ENCODE results near the gene NWD2.

DNA sequence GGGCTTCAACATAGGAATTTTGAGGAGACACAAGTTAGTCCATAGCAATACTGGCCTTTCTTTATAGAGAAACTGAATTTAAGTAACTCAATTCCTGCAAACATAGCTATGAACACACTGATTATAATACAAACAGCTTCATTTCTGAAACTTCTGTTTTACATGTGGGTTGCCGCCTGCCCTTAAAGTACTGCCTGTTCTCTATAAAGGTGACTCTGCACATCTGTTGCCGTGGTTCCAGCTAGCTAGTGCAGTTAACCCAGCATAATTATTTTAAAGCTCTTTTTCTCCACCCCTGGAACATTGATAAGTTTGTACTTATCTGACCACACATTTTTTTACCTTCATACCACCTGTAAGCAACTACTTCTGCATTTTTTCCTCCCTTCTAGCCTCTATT lies 177.6 kb downstream of the NWD2 start:
- TF ChIP-seq POLR2AphosphoS5 (IDR thresholded peaks at IDR 0.05; ENCODE audit: low read depth), result no peak
- TF ChIP-seq, protein P1, sequence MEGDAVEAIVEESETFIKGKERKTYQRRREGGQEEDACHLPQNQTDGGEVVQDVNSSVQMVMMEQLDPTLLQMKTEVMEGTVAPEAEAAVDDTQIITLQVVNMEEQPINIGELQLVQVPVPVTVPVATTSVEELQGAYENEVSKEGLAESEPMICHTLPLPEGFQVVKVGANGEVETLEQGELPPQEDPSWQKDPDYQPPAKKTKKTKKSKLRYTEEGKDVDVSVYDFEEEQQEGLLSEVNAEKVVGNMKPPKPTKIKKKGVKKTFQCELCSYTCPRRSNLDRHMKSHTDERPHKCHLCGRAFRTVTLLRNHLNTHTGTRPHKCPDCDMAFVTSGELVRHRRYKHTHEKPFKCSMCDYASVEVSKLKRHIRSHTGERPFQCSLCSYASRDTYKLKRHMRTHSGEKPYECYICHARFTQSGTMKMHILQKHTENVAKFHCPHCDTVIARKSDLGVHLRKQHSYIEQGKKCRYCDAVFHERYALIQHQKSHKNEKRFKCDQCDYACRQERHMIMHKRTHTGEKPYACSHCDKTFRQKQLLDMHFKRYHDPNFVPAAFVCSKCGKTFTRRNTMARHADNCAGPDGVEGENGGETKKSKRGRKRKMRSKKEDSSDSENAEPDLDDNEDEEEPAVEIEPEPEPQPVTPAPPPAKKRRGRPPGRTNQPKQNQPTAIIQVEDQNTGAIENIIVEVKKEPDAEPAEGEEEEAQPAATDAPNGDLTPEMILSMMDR (IDR thresholded peaks at IDR 0.05; ENCODE audit: insufficient read depth, low read length), result no peak
